Mesodermal cell (in vitro differentiated cells): ENCODE measurements around the gene WDR70.
"Not testable (repeated sequence)": the region's sequence is repeated elsewhere in the genome, so short reads cannot be mapped to it uniquely, and the experiment has no call there.

ENCODE experiments used
- H3K27ac ChIP-seq: 2 replicates; pipeline ENCODE4 v1.7.0; 2013; ENCODE audit warnings: mild to moderate bottlenecking, low read depth, low read length, moderate library complexity; ENCODE audit not compliant: severe bottlenecking
- H3K36me3 ChIP-seq: 2 replicates; pipeline ENCODE4 v1.7.1; 2013; ENCODE audit warnings: mild to moderate bottlenecking, low read length, moderate library complexity; ENCODE audit not compliant: control insufficient read depth, insufficient read depth
- H3K4me1 ChIP-seq: one replicate; pipeline ENCODE4 v1.7.1; 2013; ENCODE audit warnings: mild to moderate bottlenecking, low read length; ENCODE audit not compliant: insufficient read depth, control insufficient read depth, poor library complexity, severe bottlenecking
- H3K4me3 ChIP-seq: 2 replicates; pipeline ENCODE4 v1.7.0; 2013; ENCODE audit warnings: low read length, control low read depth, mild to moderate bottlenecking; ENCODE audit not compliant: insufficient read depth, poor library complexity, severe bottlenecking; ENCODE audit errors: extremely low read depth
- H3K9me3 ChIP-seq: 2 replicates; pipeline ENCODE4 v1.7.1; 2013; ENCODE audit warnings: mild to moderate bottlenecking, low read length, moderate library complexity; ENCODE audit not compliant: control insufficient read depth
- WGBS, 2 experiments: methylation state at CpG; one replicate each; pipeline ENCODE4 v1.1.5; 2013; ENCODE audit warnings: missing lambda C conversion rate in 2 of 2; ENCODE audit not compliant: insufficient coverage in 2 of 2; 5-methylcytosine and 5-hydroxymethylcytosine counted together

Gene WDR70

DNA sequence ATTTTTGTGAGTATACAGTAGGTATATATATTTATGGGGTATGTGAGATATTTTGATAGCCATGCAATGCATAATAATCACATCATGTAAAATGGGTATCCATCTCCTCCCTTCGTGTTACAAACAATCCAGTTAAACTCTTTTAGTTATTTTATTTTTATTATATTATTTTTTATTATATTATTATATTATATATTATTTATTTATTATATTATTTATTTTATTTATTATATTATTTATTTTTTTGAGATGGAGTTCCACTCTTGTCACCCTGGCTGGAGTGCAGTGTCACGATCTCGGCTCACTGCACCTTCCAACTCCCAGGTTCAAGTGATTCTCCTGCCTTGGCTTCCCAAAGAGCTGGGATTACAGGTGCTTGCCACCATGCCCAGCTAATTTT is 138.6 kb downstream of the WDR70 start:
- no CpG with 5 or more reads among the region's 3 CpGs for WGBS, 2 experiments
- H3K4me1 ChIP-seq = no peaks in the 10 kb centered on the region
- peaks cover 8% of the 10 kb centered on the region for H3K9me3 ChIP-seq
- no peak overlapping the region for H3K4me3 ChIP-seq
- H3K27ac ChIP-seq = no peak overlapping the region
- H3K36me3 ChIP-seq = peaks cover 22% of the 10 kb centered on the region

DNA sequence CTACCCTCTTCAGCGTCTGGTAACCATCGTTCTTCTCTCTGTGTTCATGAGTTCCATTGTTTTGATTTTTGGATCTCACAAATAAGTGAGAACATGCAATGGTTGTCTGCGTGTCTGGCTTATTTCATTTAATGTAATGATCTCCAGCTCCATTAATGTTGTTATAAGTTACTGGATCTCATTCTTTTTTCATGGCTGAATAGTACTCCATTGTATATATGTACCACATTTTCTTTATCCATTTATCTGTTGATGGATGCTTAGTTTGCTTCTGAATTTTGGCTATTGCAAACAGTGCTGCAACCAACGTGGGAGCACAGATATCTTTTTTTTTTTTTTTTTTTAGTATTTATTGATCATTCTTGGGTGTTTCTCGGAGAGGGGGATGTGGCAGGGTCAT is 139.2 kb downstream of the WDR70 start:
- not testable (repeated sequence) for H3K27ac ChIP-seq, H3K4me3 ChIP-seq, H3K9me3 ChIP-seq, H3K4me1 ChIP-seq
- peaks cover 22% of the 10 kb centered on the region for H3K36me3 ChIP-seq
- 94 to 100% methylated on average over 1 to 2 of the region's 5 CpGs for WGBS, 2 experiments

DNA sequence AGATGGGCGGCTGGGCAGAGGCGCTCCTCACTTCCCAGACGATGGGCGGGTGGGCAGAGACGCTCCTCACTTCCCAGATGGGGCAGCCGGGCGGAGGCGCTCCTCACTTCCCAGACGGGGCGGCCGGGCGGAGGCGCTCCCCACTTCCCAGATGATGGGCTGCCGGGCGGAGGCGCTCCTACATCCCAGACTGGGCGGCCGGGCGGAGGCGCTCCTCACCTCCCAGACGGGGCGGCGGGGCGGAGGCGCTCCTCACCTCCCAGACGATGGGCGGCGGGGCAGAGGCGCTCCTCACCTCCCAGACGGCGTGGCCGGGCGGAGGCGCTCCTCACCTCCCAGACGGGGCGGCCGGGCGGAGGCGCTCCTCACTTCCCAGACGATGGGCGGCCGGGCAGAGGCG is 140.2 kb downstream of the WDR70 start:
- 98 to 99% methylated on average over 28 to 35 of the region's 43 CpGs for WGBS, 2 experiments
- Histone ChIP-seq H3K27ac (no peak overlapping the region), H3K4me1 (no peaks in the 10 kb centered on the region), H3K4me3 (no peak overlapping the region), H3K9me3 (peaks cover 8% of the 10 kb centered on the region), H3K36me3 (peaks cover 22% of the 10 kb centered on the region)

DNA sequence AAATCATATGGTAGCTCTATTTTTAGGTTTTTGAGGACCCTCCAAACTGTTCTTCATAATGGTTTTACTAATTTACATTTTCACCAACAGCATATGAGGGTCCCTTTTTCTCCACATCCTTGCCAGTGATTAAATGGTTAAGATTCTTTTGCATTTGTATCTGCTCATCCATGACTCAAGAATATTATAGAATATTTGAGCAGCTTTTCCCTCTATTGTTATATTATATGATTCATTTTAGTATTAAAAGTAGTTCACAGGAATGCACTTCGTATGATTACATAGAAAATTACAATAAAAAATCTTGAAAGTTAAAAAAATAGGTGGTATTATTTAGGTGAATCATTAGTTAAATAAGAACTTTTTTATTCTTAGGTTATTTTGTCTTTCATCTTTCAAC is 140.7 kb downstream of the WDR70 start:
- H3K9me3 ChIP-seq = peaks cover 8% of the 10 kb centered on the region
- H3K4me1 ChIP-seq = no peaks in the 10 kb centered on the region
- no CpG with 5 or more reads among the region's 1 CpG for WGBS, 2 experiments
- peaks cover 22% of the 10 kb centered on the region for H3K36me3 ChIP-seq
- H3K4me3 ChIP-seq = no peak overlapping the region
- no peak overlapping the region for H3K27ac ChIP-seq

DNA sequence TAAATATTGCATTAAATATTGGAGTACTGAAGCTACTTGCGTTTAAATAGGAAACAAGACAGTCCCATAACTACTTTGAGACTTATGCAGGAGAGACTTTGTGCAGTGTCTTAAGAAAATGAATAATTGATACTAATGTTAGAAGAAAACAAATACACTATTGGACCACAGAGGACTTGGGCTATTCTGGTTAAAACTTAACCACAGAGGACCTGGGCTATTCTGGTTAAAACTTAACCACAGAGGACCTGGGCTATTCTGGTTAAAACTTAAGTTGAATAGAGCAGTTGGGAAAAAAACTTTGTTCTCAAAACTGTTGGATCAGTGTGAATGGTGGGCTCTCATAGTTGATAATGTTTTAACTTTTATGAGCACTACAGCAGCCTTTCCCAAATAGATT is 141.7 kb downstream of the WDR70 start:
- H3K27ac ChIP-seq = no peak overlapping the region
- peaks cover 8% of the 10 kb centered on the region for H3K9me3 ChIP-seq
- WGBS, 2 experiments = no CpG with 5 or more reads among the region's 1 CpG
- H3K36me3 ChIP-seq = peaks cover 22% of the 10 kb centered on the region
- no peaks in the 10 kb centered on the region for H3K4me1 ChIP-seq
- no peak overlapping the region for H3K4me3 ChIP-seq

DNA sequence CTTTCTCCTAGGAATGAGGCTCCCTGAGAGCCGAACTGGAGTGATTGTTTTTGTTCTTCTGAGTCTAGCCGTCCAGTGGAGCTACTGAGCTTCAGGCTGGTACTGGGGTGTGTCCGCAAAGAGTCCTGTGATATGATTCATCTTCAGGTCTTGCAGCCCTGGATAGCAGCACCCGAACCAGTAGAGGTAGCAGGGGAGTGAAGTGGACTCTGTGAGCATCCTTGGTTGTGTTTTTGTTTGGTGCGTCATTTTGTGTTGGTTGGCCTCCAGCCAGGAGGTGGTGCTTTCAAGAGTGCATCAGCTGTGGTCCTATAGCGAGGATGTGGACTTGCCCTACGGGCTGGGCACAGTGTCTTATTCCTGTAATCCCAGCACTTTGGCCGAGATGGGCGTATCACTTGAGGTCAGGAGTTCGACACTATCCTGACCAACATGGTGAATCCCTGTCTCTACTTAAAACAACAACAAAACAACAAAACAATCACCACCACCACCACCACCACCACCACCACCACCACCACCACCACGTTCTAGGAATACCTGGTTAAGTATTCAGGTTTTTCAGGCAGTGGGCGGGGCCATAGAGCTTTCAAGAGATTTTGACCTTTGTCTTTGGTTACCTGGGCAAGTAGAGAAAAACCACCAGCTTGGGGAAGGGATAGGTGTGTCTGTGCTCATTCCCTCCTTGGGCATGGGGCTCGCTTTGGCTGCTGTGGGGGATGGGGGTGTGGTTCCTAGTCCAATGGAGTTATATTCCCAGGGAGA is 154.0 kb downstream of the WDR70 start:
- 91 to 98% methylated on average over 7 to 11 of the region's 13 CpGs for WGBS, 2 experiments
- Histone ChIP-seq H3K4me1 (no peaks in the 10 kb centered on the region), H3K36me3 (peaks cover 5% of the 10 kb centered on the region), H3K4me3 (no peak overlapping the region), H3K27ac (no peak overlapping the region), H3K9me3 (no peaks in the 10 kb centered on the region)

DNA sequence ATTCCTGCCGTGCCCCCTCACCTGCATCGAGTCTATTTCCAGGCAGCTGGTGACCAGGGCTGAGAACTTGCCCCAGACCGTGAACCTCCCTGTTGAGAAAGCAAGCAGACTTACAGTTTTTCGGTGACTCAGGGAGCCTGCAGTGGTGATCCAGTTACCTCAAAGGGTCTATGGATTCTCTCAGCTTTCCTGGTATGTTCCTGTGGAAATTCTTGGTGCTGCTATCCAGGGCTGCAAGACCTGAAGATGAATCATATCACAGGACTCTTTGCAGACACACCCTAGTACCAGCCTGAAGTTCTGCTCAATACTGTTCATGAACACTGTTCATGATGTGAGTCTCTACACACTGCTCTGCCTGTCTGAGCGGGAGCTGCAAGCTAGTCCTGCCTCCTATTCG is 154.7 kb downstream of the WDR70 start:
- no peaks in the 10 kb centered on the region for H3K4me1 ChIP-seq
- no peaks in the 10 kb centered on the region for H3K9me3 ChIP-seq
- H3K4me3 ChIP-seq = no peak overlapping the region
- no peak overlapping the region for H3K27ac ChIP-seq
- 91 to 95% methylated on average over 4 of the region's 6 CpGs for WGBS, 2 experiments
- H3K36me3 ChIP-seq = peaks cover 5% of the 10 kb centered on the region

DNA sequence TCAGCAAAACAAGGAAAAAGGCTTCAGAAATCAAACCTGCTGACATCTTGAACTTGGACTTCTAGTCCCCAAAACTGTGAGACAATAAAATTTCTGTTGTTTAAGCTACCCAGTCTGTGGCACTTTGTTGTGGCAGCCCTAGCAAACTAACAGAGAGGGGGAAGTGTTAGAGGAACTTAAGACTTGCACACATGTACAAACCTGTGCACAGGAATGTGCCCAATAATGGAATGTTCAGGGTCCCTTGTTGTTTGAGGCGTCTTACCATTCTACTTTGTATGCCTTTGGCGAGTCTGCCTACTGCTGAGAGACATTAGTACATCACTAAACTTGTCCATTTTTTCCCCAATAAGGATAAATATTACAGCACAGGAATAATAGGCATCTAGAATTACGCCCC is 160.3 kb downstream of the WDR70 start:
- Histone ChIP-seq H3K4me3 (no peak overlapping the region), H3K4me1 (no peaks in the 10 kb centered on the region), H3K36me3 (no peaks in the 10 kb centered on the region), H3K27ac (no peak overlapping the region), H3K9me3 (no peaks in the 10 kb centered on the region)
- 100% methylated on average over 1 to 3 of the region's 3 CpGs for WGBS, 2 experiments

DNA sequence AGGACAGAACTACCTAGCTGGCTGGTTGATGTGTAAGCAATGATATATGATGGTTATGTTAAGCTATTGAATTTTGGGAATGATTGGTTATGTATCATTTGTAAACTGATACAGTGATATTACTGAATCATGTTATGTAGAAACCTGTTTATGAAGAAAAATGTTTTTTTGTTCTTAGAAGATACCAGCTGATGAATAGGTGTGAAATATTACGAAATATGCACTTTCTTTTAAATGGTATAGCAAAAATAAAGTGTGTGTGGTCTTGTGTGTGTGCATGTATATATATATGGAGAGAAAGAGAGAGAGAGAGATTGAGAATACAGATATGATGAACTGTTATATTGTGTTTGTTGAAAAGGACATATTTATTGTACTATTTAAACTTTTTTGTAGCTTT is 164.1 kb downstream of the WDR70 start:
- no peak overlapping the region for H3K27ac ChIP-seq
- H3K4me3 ChIP-seq = no peak overlapping the region
- H3K4me1 ChIP-seq = no peaks in the 10 kb centered on the region
- 100% methylated on average over 1 of the region's 1 CpG for WGBS, 2 experiments
- H3K9me3 ChIP-seq = no peaks in the 10 kb centered on the region
- H3K36me3 ChIP-seq = no peaks in the 10 kb centered on the region

DNA sequence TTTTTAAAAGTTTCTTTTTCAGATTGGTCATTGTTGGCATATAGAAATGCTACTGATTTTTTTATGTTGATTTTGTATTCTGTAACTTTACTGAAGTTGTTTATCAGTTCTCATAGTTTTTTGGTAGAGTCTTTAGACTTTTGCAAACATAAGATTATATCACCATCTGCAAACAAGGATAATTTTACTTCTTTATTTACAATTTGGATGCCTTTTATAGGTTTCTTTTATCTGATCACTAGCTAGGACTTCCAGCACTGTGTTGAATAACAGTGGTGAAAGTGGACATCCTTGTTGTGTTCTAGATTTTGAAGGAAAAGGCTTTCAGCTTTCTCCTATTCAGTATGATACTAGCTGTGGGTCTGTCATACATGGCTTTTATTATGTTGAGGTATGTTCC is 170.3 kb downstream of the WDR70 start:
- Histone ChIP-seq H3K36me3 (no peaks in the 10 kb centered on the region), H3K27ac (no peak overlapping the region), H3K4me3 (no peak overlapping the region), H3K9me3 (peaks cover 6% of the 10 kb centered on the region), H3K4me1 (peaks cover 13% of the 10 kb centered on the region)

DNA sequence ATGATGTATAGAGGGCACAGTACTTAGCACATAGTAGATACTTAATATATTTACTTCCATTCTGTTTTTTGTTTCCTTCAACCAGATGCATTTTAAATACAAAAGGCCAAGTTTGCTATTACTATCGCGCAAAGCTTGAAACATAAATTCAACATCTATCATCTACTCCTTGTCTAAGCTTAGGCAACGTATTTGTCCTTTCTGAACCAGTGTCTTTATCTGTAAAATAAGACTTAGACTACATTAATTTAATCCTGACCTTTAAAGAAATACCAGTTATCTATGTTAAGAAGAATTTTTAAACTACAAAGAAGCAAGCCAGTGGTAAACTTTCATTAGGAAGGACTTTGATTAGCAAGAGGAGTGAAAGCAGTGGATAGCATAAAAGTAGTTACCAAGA is 173.0 kb downstream of the WDR70 start:
- peak overlapping the region; percentile 88 for H3K27ac ChIP-seq
- peaks cover 13% of the 10 kb centered on the region for H3K4me1 ChIP-seq
- no peaks in the 10 kb centered on the region for H3K36me3 ChIP-seq
- H3K4me3 ChIP-seq = no peak overlapping the region
- H3K9me3 ChIP-seq = peaks cover 9% of the 10 kb centered on the region
- WGBS, 2 experiments = 100% methylated on average over 2 to 3 of the region's 3 CpGs
